Diencephalon (tissue), 1 donor: ENCODE measurements around the gene SPACA9. TPM values are rescaled to one million over a fixed set of nuclear protein-coding genes. Genes with fewer than 3 reads are reported as not detected.

Experiments used
- total RNA-seq: library from RNA; depleted of rRNA; stranded (reverse); fragments of >200 nt; gene quantifications from one replicate; pipeline ENCODE4 v1.2.3, GENCODE V29; 2014

SPACA9 gene
- total RNA-seq = 5.1 TPM

DNA sequence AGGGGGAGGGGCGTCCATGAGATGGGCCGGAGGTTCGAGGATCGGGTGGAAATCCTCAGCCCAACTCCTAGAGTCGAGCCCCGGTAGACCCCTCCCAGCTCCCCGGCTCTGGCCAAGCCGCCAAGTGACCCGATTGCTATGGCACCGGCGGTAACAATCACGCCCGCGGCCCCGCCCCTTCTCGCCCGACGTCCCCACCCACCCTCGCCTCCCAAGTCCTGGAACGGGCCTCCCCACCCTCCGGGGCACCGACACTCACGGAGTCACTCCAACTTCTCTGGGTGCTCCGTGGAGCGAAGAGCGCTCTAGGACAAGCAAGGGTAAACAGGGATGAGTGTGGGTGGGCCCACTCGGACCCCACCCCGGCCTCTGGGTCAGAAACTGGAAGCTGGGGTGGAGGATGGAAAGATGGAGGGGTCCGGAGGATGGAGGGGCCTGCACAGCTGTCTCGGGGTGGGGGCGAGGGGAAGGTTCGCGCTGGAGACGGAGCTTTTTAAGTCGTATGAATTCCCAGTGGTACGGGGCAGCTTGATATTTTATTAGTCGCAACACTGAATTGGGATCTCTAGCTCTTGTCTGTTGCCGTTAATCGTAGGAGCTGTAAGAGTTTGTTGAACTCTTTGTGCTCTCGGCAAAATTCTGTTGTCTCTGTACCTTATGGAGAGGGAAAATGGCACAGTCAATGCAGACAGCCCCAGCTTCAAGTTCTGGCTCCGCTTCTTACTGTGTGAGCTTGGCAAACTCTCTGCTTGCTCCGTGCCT lies at the start of gene SPACA9:
TSS of gene SPACA9 (plus strand) at position 204 of the 762 bp plus-strand sequence. CDS start 5,050 bp downstream, outside the sequence.

DNA sequence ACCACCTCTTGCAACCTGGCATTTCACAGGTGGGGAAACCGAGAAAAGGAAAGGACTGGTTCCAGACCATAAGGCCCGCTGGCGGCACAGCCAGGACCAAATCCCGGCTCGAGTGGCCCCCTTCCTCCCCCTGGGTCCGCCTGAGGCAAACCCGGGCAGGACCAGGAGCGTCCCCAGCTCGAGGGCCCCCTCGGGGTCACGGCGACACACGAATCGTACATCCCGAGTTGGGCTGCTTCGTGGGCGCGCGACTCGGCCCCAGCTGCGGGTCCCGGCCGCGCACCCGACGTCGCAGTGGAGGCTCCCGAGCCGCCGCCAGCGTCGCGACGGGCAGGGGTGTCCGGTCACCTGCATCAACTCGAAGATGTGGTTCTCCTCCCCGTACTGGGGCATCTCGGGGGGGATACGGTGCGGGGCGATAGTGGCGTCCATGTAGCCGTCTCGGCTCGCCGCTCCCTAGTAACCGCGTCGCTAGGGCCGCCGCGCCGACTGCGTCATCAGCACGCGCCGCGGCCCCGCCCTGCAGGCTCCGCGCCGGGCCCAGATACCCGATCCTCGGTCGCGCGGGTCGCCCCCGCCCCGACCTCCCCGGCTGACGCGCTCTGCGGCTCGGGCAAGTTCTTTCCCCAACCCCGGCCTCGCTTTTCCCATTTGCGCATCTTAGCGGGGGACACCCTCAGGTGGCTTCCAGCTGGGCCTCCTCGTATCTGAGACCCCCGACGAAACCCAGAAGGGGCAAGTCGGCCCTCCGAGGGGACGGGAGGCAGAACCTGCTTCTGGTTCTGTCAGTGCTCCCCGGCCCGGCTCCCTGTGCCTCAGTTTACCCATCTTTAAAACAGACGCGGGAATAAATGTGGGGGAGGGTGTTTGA lies 639 bp upstream of the SPACA9 start, which contains the start of gene AK8:
TSS of gene AK8 (minus strand) at position 461 of the 871 bp plus-strand sequence. CDS start at position 432, 29 bp downstream.

Other genes starting within 250 kb of the SPACA9 start
- gene DDX31, start 208.9 kb upstream of the SPACA9 start, total RNA-seq = 9.0 TPM
- 21.9 TPM for gene GTF3C4, start 208.4 kb upstream of the SPACA9 start, total RNA-seq
- 3.5 TPM for gene AK8, start 614 bp upstream of the SPACA9 start, total RNA-seq
- gene TSC1, start 65.7 kb downstream of the SPACA9 start, total RNA-seq = 53.3 TPM
- gene GFI1B, start 99.8 kb downstream of the SPACA9 start, total RNA-seq = 0.23 TPM
- gene GTF3C5, start 152.1 kb downstream of the SPACA9 start, total RNA-seq = 25.8 TPM
- gene CEL, start 183.1 kb downstream of the SPACA9 start, total RNA-seq = 0.46 TPM
- gene RALGDS, start 242.3 kb downstream of the SPACA9 start, total RNA-seq = 99.2 TPM